Lung (tissue), 12 donors: ENCODE data around the gene CCDC85C. TPM values are rescaled to one million over a fixed set of nuclear protein-coding genes. Genes with fewer than 3 reads are reported as not detected.

Experiments
- ATAC-seq: fragments of 200-7000 bp; cut with Tn5 transposase; one replicate; pipeline ENCODE4 v1.9.1; 2020; ENCODE audit warnings: moderate number of reproducible peaks; ENCODE audit not compliant: insufficient read depth, low FRiP score
- DNase-seq, 3 donors: peaks; one replicate each; pipeline ENCODE4 v3.0.0-alpha.2; 2013 to 2017
- H3K27ac ChIP-seq, 2 donors: one replicate each; pipeline ENCODE4 v1.5.1; 2013; ENCODE audit warnings: mild to moderate bottlenecking in 2 of 2, moderate library complexity in 2 of 2, control low read depth in 1 of 2, inconsistent platforms in 1 of 2, low read depth in 1 of 2, low read length in 1 of 2
- H3K27me3 ChIP-seq, 3 donors: one replicate each; pipeline ENCODE4 v1.5.1; 2013; ENCODE audit warnings: low read length in 2 of 3; ENCODE audit not compliant: control insufficient read depth in 3 of 3, insufficient read depth in 3 of 3
- H3K36me3 ChIP-seq, 4 donors: one replicate each; pipeline ENCODE4 v1.5.1; 2013; ENCODE audit warnings: low read length in 4 of 4, mild to moderate bottlenecking in 1 of 4, moderate library complexity in 1 of 4; ENCODE audit not compliant: control insufficient read depth in 4 of 4, insufficient read depth in 4 of 4
- H3K4me1 ChIP-seq, 5 donors: one replicate each; pipeline ENCODE4 v1.5.1; 2013; ENCODE audit warnings: low read length in 5 of 5, mild to moderate bottlenecking in 2 of 5, moderate library complexity in 1 of 5; ENCODE audit not compliant: control insufficient read depth in 5 of 5, insufficient read depth in 5 of 5
- H3K4me3 ChIP-seq: one replicate; pipeline ENCODE4 v1.5.1; 2013; ENCODE audit warnings: mild to moderate bottlenecking, control low read depth, moderate library complexity
- H3K9ac ChIP-seq, 2 donors: one replicate each; pipeline ENCODE4 v1.5.1; 2013; ENCODE audit warnings: low read length in 2 of 2, control low read depth in 1 of 2; ENCODE audit not compliant: insufficient read depth in 1 of 2
- H3K9me3 ChIP-seq, 4 donors: one replicate each; pipeline ENCODE4 v1.5.1; 2013; ENCODE audit warnings: low read length in 3 of 4, mild to moderate bottlenecking in 1 of 4, moderate library complexity in 1 of 4; ENCODE audit not compliant: control insufficient read depth in 4 of 4, insufficient read depth in 3 of 4
- CTCF ChIP-seq: IDR thresholded peaks from 2 replicates; pipeline ENCODE4 v1.5.1; 2012; ENCODE audit warnings: mild to moderate bottlenecking; ENCODE audit errors: control extremely low read depth, extremely low read depth
- WGBS, 2 donors: extraction: QIAGEN DNeasy Blood & Tissue Kit; methylation state at CpG; one replicate each; pipeline ENCODE4 v1.1.7; 2013; 5-methylcytosine and 5-hydroxymethylcytosine counted together
- polyA plus RNA-seq, 2 donors: library from polyadenylated mRNA; stranded (reverse); fragments of 200-250 nt; gene quantifications; one replicate each; pipeline ENCODE4 v1.2.1, GENCODE V29; 2013
- total RNA-seq, 2 donors: library from RNA; depleted of rRNA in 1 of 2; stranded (reverse); fragments of >200 nt in 1 of 2; gene quantifications; one replicate each; pipeline ENCODE4 v1.2.1, GENCODE V29; 2014 to 2021
- donor health status: control.
- donor health status: control.
- donor health status: Bipolar disorder and iron deficiency.
- donor health status: healthy.
- donor health status: DM: yes; HTN: yes; CAD: no.

Gene CCDC85C
- total and polyA plus RNA-seq, 4 donors: 2.8 to 19.8 (median 17.6) TPM

GRCh38 chr14:99560922-99561683 is 42.9 kb downstream of the CCDC85C start:
- Histone ChIP-seq H3K9me3 (peaks cover 0 to 2% (median 0%) of the 10 kb centered on the region in 4 donors), H3K4me3 (no peak overlapping the region), H3K9ac (no peak overlapping the region), H3K27me3 (no peaks in the 10 kb centered on the region), H3K27ac (no peak overlapping the region), H3K36me3 (no peaks in the 10 kb centered on the region), H3K4me1 (peaks cover 5 to 34% (median 21%) of the 10 kb centered on the region in 5 donors)
- ATAC-seq (no peak), DNase-seq (no peak)
- 72 to 76% methylated on average over 15 of the region's 15 CpGs for WGBS, 2 donors
- TF ChIP-seq CTCF: no peak

GRCh38 chr14:99560403-99560802 is 43.6 kb downstream of the CCDC85C start:
- Histone ChIP-seq H3K9ac (no peak overlapping the region), H3K36me3 (no peaks in the 10 kb centered on the region), H3K4me3 (no peak overlapping the region), H3K27ac (no peak overlapping the region), H3K9me3 (no peaks in the 10 kb centered on the region), H3K4me1 (peaks cover 4 to 27% (median 20%) of the 10 kb centered on the region in 5 donors), H3K27me3 (no peaks in the 10 kb centered on the region)
- 92 to 94% methylated on average over 13 of the region's 13 CpGs for WGBS, 2 donors
- ATAC-seq (no peak), DNase-seq (no peak)
- TF ChIP-seq CTCF: no peak

GRCh38 chr14:99559286-99559990 is 44.6 kb downstream of the CCDC85C start:
- H3K9ac ChIP-seq: no peak overlapping the region
- peaks cover 0 to 18% (median 12%) of the 10 kb centered on the region in 5 donors for H3K4me1 ChIP-seq
- DNase-seq (no peak), ATAC-seq (no peak)
- WGBS, 2 donors: 88 to 89% methylated on average over 16 of the region's 16 CpGs
- H3K27ac ChIP-seq: no peak overlapping the region
- TF ChIP-seq CTCF: no peak
- no peaks in the 10 kb centered on the region for H3K36me3 ChIP-seq
- no peaks in the 10 kb centered on the region for H3K27me3 ChIP-seq
- H3K4me3 ChIP-seq: no peak overlapping the region
- no peaks in the 10 kb centered on the region for H3K9me3 ChIP-seq
